ENCODE results near the gene OPCML. TPM values are rescaled to one million over a fixed set of nuclear protein-coding genes. Genes with fewer than 3 reads are reported as not detected.

Gene OPCML
- total and polyA plus RNA-seq, 2 experiments from 2014 or later: 0.21 to 0.51 TPM

DNA sequence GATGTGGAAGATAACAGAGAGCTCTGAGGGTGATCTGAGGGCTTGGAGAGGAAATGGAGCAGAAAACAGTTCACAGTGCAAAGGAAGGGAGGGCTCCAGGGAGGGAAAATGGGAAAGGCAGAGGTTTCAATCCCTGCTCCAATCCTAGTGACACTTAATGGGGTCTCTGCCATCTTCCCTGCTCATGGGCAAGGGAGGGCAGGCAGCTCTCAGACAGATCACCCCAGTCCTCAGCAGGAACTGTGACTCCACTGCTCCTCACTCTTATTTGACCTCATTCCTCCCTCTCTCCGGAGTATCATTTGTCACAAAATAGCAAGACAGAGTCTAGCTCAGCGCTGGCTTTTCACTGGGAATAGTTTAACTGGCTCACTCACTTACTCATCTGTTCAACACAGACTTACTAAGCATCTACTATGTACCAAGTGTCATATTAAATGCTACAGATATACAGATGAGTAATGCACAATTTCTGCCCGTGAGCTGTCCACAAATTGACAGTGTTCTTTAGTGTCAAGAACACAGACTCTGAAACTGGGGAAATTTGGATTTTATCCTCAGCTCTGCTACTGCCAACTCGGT is 817.4 kb downstream of the OPCML start:
- peak in 1 of 2 donors; percentile 7 for DNase-seq (ENCODE audit: low read depth in 1 of 2, low spot score in 1 of 2)
- no peak overlapping the region for H3K4me3 ChIP-seq
- no peaks in the 10 kb centered on the region for H3K4me1 ChIP-seq (ENCODE audit: low read depth)
- H3K9me3 ChIP-seq (ENCODE audit: low read depth): no peaks in the 10 kb centered on the region
- no peaks in the 10 kb centered on the region for H3K27me3 ChIP-seq
- no peak overlapping the region for H3K27ac ChIP-seq
- no peak for TF ChIP-seq CTCF (IDR thresholded peaks at IDR 0.05; ENCODE audit: low read depth, low read length)
- H3K36me3 ChIP-seq: no peaks in the 10 kb centered on the region

DNA sequence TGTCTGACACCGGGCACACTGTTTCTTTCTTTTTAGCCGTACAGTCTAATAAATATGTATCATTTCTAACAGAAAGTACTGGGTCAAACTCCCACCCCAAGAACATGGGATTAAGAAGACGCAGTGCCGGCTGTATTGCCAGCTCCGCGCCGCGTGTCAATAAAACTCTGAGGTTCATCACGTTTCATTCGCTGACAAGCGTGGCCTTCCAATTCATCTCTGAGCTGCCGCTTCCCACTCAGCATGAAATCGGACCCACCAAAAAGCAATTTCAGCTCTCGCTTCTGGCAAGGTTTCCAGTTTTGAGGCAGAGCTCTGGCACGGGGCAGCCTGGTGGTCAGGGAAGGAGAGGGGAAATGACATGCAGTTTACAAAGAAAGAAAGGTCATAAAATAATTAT is 819.8 kb downstream of the OPCML start:
- no peak for TF ChIP-seq CTCF (IDR thresholded peaks at IDR 0.05; ENCODE audit: low read depth, low read length)

DNA sequence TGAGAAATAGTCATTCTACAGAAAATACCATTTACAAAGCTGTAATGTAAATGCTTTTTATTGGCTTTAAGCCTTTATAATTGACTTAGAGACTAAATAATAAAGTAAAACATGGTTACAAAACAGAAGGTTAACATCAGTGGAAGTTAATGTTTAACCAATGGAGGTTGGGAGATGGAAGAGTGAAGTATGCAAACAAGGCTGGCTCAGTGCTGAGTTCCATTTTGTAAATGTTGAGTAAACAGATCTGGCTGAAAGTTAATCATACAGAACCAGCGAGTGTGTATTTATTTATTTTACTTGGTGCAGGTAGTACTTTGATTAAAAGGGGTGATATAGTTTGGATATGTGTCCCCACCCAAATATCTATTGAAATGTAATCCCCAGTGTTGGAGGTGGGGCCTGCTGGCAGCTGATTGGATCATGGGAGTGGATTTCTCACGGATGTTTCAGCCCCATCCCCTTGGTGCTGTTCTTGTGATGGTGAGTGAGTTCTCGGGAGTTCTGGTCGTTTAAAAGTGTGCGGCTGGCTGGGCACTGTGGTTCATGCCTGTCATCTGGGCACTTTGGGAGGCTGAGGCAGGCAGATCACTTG is 827.4 kb downstream of the OPCML start:
- Histone ChIP-seq H3K36me3 (no peaks in the 10 kb centered on the region), H3K27me3 (no peaks in the 10 kb centered on the region), H3K27ac (no peak overlapping the region), H3K9me3 (ENCODE audit: low read depth) (no peaks in the 10 kb centered on the region), H3K4me3 (no peak overlapping the region), H3K4me1 (ENCODE audit: low read depth) (no peaks in the 10 kb centered on the region)
- no peak for TF ChIP-seq CTCF (IDR thresholded peaks at IDR 0.05; ENCODE audit: low read depth, low read length)
- no peak for DNase-seq (ENCODE audit: low read depth in 1 of 2, low spot score in 1 of 2)

More for the DNA sequence above, 819.8 kb downstream of the OPCML start:
- Histone ChIP-seq H3K27ac (no peak overlapping the region), H3K4me3 (no peak overlapping the region), H3K36me3 (no peaks in the 10 kb centered on the region), H3K9me3 (ENCODE audit: low read depth) (no peaks in the 10 kb centered on the region), H3K27me3 (no peaks in the 10 kb centered on the region), H3K4me1 (ENCODE audit: low read depth) (no peaks in the 10 kb centered on the region)
- DNase-seq (ENCODE audit: low read depth in 1 of 2, low spot score in 1 of 2): no peak

- no peak overlapping the region for H3K4me3 ChIP-seq
- H3K27ac ChIP-seq: no peak overlapping the region
- no peaks in the 10 kb centered on the region for H3K4me1 ChIP-seq (ENCODE audit: low read depth)
- H3K27me3 ChIP-seq: no peaks in the 10 kb centered on the region
- H3K36me3 ChIP-seq: no peaks in the 10 kb centered on the region
- no peak for DNase-seq (ENCODE audit: low read depth in 1 of 2, low spot score in 1 of 2)
- no peak for TF ChIP-seq CTCF (IDR thresholded peaks at IDR 0.05; ENCODE audit: low read depth, low read length)
- no peaks in the 10 kb centered on the region for H3K9me3 ChIP-seq (ENCODE audit: low read depth)
These were observed 839.4 kb downstream of the OPCML start for GRCh38 chr11:132692891-132693290.

- no peaks in the 10 kb centered on the region for H3K27me3 ChIP-seq
- no peak overlapping the region for H3K27ac ChIP-seq
- DNase-seq (ENCODE audit: low read depth in 1 of 2, low spot score in 1 of 2): no peak
- no peak for TF ChIP-seq CTCF (IDR thresholded peaks at IDR 0.05; ENCODE audit: low read depth, low read length)
- H3K9me3 ChIP-seq (ENCODE audit: low read depth): no peaks in the 10 kb centered on the region
- no peaks in the 10 kb centered on the region for H3K4me1 ChIP-seq (ENCODE audit: low read depth)
- no peak overlapping the region for H3K4me3 ChIP-seq
- no peaks in the 10 kb centered on the region for H3K36me3 ChIP-seq
These were observed 840.3 kb downstream of the OPCML start for GRCh38 chr11:132691848-132692550.

All from cardiac muscle cell (in vitro differentiated cells and primary cell).